A549 (cell line): ENCODE data around the gene RASSF6.

Experiments
- BHLHE40 ChIP-seq: IDR thresholded peaks from 2 replicates; pipeline ENCODE4 v1.6.1; 2012; ENCODE audit warnings: low read depth, low read length, inconsistent platforms
- CBX2 ChIP-seq: fragments of 200-600 bp; sonication (generic); IDR thresholded peaks from 2 replicates; pipeline ENCODE4 v1.6.1; 2016; ENCODE audit warnings: low read depth, mild to moderate bottlenecking, borderline replicate concordance
- CEBPB ChIP-seq, 2 experiments: fragments of >200 bp in 1 of 2; sonication (Bioruptor Twin) in 1 of 2; formaldehyde crosslinking in 1 of 2; IDR thresholded peaks; 2 replicates each; pipeline ENCODE4 v1.6.1; 2012 to 2016
- CTCF ChIP-seq: fragments of >200 bp; sonication (Bioruptor Twin); formaldehyde crosslinking; IDR thresholded peaks from 3 replicates; pipeline ENCODE4 v1.5.1; 2016
- HDAC2 ChIP-seq: fragments of 200-600 bp; sonication (generic); IDR thresholded peaks from 2 replicates; pipeline ENCODE4 v1.6.1; 2016
- JUN ChIP-seq, 2 experiments: fragments of >200 bp; sonication (Bioruptor Twin); formaldehyde crosslinking; IDR thresholded peaks; 2 replicates in 1 of 2; 3 replicates in 1 of 2; pipeline ENCODE4 v1.6.1; 2016 to 2017
- MYC ChIP-seq: IDR thresholded peaks from 2 replicates; pipeline ENCODE4 v1.6.1; 2012; ENCODE audit warnings: mild to moderate bottlenecking, inconsistent platforms, low read length, improper control_type of control experiment, borderline replicate concordance
- POLR2A ChIP-seq: IDR thresholded peaks from 2 replicates; pipeline ENCODE4 v1.6.1; 2012; ENCODE audit warnings: mild to moderate bottlenecking, low read length
- RAD21 ChIP-seq, 2 experiments: fragments of >200 bp in 1 of 2; sonication (Bioruptor Twin) in 1 of 2; formaldehyde crosslinking in 1 of 2; IDR thresholded peaks in 1 of 2; conservative IDR thresholded peaks in 1 of 2; 2 replicates in 1 of 2; 3 replicates in 1 of 2; pipeline ENCODE4 v1.6.1; 2012 to 2018; ENCODE audit warnings: inconsistent platforms in 1 of 2
- ZSCAN20 ChIP-seq: fragments of 250-450 bp; sonication (Bioruptor Pico); IDR thresholded peaks from 2 replicates; pipeline ENCODE4 v1.8.0; 2022; ENCODE audit warnings: mild to moderate bottlenecking, moderate library complexity

- TF ChIP-seq JUN (IDR thresholded peaks at IDR 0.05) (no peak), RAD21 (conservative IDR thresholded peaks at IDR 0.05 in 1 of 2, IDR thresholded peaks at IDR 0.05 in 1 of 2) (no peak), ZSCAN20 (CRISPR knock-in tag) (no peak), HDAC2 (no peak), CTCF (no peak), BHLHE40 (no peak), CBX2 (no peak), POLR2A (no peak), MYC (no peak), CEBPB (IDR thresholded peaks at IDR 0.05) (no peak)
Measured at GRCh38 chr4:73589261-73589847, 30.9 kb downstream of the RASSF6 start.
